Ectodermal cell (in vitro differentiated cells): Measurements from ENCODE around the gene FBXW11.

Source experiments
- H3K27ac ChIP-seq: 2 replicates; pipeline ENCODE4 v1.7.0; 2013; ENCODE audit warnings: mild to moderate bottlenecking, low read depth, low read length; ENCODE audit not compliant: insufficient read depth, poor library complexity, severe bottlenecking
- H3K27me3 ChIP-seq: 2 replicates; pipeline ENCODE4 v1.7.0; 2013; ENCODE audit warnings: mild to moderate bottlenecking, low read length; ENCODE audit not compliant: insufficient read depth, control insufficient read depth, poor library complexity, severe bottlenecking
- H3K36me3 ChIP-seq: one replicate; pipeline ENCODE4 v1.7.0; 2013; ENCODE audit warnings: low read length; ENCODE audit not compliant: control insufficient read depth, insufficient read depth
- H3K4me1 ChIP-seq: one replicate; pipeline ENCODE4 v1.7.0; 2013; ENCODE audit warnings: low read length; ENCODE audit not compliant: control insufficient read depth, insufficient read depth
- H3K4me3 ChIP-seq: 2 replicates; pipeline ENCODE4 v1.7.0; 2013; ENCODE audit warnings: low read depth, low read length, control low read depth; ENCODE audit not compliant: insufficient read depth
- H3K9me3 ChIP-seq: 2 replicates; pipeline ENCODE4 v1.7.0; 2013; ENCODE audit warnings: mild to moderate bottlenecking, low read length, moderate library complexity; ENCODE audit not compliant: control insufficient read depth
- WGBS, 2 experiments: methylation state at CpG; one replicate each; pipeline ENCODE4 v1.1.7; 2013; ENCODE audit warnings: missing lambda C conversion rate in 2 of 2; 5-methylcytosine and 5-hydroxymethylcytosine counted together

FBXW11 gene

GRCh38 chr5:171956887-171957495 lies 49.4 kb downstream of the FBXW11 start:
- no peaks in the 10 kb centered on the region for H3K27me3 ChIP-seq
- H3K4me1 ChIP-seq, result no peaks in the 10 kb centered on the region
- no peaks in the 10 kb centered on the region for H3K9me3 ChIP-seq
- 87 to 88% methylated on average over 5 of the region's 5 CpGs for WGBS, 2 experiments
- no peaks in the 10 kb centered on the region for H3K36me3 ChIP-seq
- H3K27ac ChIP-seq, result peak overlapping the region; percentile 26
- no peak overlapping the region for H3K4me3 ChIP-seq

- no peaks in the 10 kb centered on the region for H3K36me3 ChIP-seq
- H3K27me3 ChIP-seq, result no peaks in the 10 kb centered on the region
- 90 to 92% methylated on average over 1 of the region's 1 CpG for WGBS, 2 experiments
- H3K27ac ChIP-seq, result no peak overlapping the region
- no peak overlapping the region for H3K4me3 ChIP-seq
- H3K4me1 ChIP-seq, result no peaks in the 10 kb centered on the region
- no peaks in the 10 kb centered on the region for H3K9me3 ChIP-seq
Observed at GRCh38 chr5:171956314-171956713, 50.1 kb downstream of the FBXW11 start.

DNA sequence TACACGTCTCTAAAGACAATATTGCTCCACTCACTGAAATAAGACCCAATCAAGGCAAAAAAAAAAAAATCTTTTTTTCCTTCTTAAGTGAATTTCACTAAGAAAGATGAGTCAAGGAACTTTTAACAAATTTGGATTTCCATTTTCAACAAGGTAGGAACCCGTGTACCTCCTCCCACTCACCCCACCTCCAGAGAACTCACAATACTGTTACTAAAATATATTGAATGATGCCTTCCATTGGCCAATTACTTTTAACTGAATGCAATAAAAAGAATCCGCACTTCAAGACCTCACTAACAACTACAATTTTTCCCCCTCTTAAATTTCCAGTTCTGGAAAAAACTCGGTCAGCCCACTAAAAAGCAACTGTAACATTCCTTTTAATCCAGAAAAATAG lies 50.7 kb downstream of the FBXW11 start:
- 90 to 97% methylated on average over 3 to 4 of the region's 4 CpGs for WGBS, 2 experiments
- Histone ChIP-seq H3K27ac (no peak overlapping the region), H3K9me3 (no peaks in the 10 kb centered on the region), H3K27me3 (no peaks in the 10 kb centered on the region), H3K4me3 (no peak overlapping the region), H3K4me1 (no peaks in the 10 kb centered on the region), H3K36me3 (no peaks in the 10 kb centered on the region)

GRCh38 chr5:171954721-171955120 lies 51.7 kb downstream of the FBXW11 start:
- Histone ChIP-seq H3K4me3 (no peak overlapping the region), H3K4me1 (no peaks in the 10 kb centered on the region), H3K27ac (no peak overlapping the region), H3K36me3 (no peaks in the 10 kb centered on the region), H3K9me3 (no peaks in the 10 kb centered on the region), H3K27me3 (no peaks in the 10 kb centered on the region)
- WGBS, 2 experiments, result 88 to 100% methylated on average over 1 of the region's 1 CpG

- no peaks in the 10 kb centered on the region for H3K9me3 ChIP-seq
- H3K36me3 ChIP-seq, result no peaks in the 10 kb centered on the region
- WGBS, 2 experiments, result 85 to 89% methylated on average over 2 of the region's 2 CpGs
- H3K27ac ChIP-seq, result no peak overlapping the region
- H3K4me3 ChIP-seq, result no peak overlapping the region
- H3K27me3 ChIP-seq, result no peaks in the 10 kb centered on the region
- H3K4me1 ChIP-seq, result no peaks in the 10 kb centered on the region
Observed at GRCh38 chr5:171953860-171954701, 52.4 kb downstream of the FBXW11 start.

GRCh38 chr5:171952021-171952420 lies 54.4 kb downstream of the FBXW11 start:
- Histone ChIP-seq H3K4me1 (no peaks in the 10 kb centered on the region), H3K27me3 (no peaks in the 10 kb centered on the region), H3K9me3 (no peaks in the 10 kb centered on the region), H3K36me3 (no peaks in the 10 kb centered on the region), H3K4me3 (no peak overlapping the region), H3K27ac (no peak overlapping the region)
- WGBS, 2 experiments, result 92 to 97% methylated on average over 2 to 3 of the region's 5 CpGs

DNA sequence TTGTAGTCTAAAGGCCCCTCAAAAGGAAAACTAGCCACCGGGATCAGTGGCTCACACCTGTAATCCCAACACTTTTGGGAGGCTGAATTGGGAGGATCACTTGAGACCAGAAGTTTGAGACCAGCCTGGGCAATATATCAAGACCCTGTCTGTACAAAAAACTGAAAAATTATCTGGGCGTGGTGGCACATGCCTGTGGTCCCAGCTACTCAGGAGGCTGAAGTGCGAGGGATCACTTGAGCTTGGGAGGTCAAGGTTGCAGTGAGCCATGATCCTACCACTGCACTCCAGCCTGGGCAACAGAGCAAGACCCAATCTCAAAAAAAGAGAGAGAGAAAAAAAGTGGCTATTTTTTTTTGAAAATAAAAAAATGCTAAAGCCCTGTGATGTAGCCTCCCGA lies 55.2 kb downstream of the FBXW11 start:
- 66 to 72% methylated on average over 4 of the region's 4 CpGs for WGBS, 2 experiments
- Histone ChIP-seq H3K36me3 (no peaks in the 10 kb centered on the region), H3K27me3 (no peaks in the 10 kb centered on the region), H3K4me3 (no peak overlapping the region), H3K9me3 (no peaks in the 10 kb centered on the region), H3K27ac (no peak overlapping the region), H3K4me1 (no peaks in the 10 kb centered on the region)

GRCh38 chr5:171946000-171946781 lies 60.2 kb downstream of the FBXW11 start:
- Histone ChIP-seq H3K4me3 (no peak overlapping the region), H3K9me3 (no peaks in the 10 kb centered on the region), H3K36me3 (no peaks in the 10 kb centered on the region), H3K27ac (no peak overlapping the region), H3K4me1 (no peaks in the 10 kb centered on the region), H3K27me3 (no peaks in the 10 kb centered on the region)
- WGBS, 2 experiments, result 89 to 93% methylated on average over 3 of the region's 3 CpGs

GRCh38 chr5:171945476-171945875 lies 61.0 kb downstream of the FBXW11 start:
- Histone ChIP-seq H3K27me3 (no peaks in the 10 kb centered on the region), H3K27ac (no peak overlapping the region), H3K9me3 (no peaks in the 10 kb centered on the region), H3K36me3 (no peaks in the 10 kb centered on the region), H3K4me1 (no peaks in the 10 kb centered on the region), H3K4me3 (no peak overlapping the region)
- 96 to 100% methylated on average over 2 to 4 of the region's 4 CpGs for WGBS, 2 experiments

DNA sequence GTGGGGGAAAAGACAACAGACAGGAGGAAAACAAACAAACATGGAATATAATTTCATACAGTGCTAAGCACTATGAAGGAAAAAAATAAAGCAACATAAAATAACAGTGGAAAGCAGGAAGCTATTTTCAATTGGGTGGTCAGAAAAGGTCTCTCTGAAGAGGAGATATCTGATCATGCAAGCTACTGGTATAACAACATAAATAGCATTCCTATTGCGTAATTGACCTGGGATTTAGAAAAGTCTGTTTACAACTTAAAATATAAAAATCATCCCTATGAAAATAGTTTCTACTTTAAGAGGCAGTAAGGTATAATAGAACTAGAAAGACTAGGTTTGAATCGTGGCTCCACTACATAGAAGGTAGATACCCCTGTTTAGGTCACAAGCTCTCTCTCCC lies 61.4 kb downstream of the FBXW11 start:
- H3K9me3 ChIP-seq, result no peaks in the 10 kb centered on the region
- H3K4me1 ChIP-seq, result no peaks in the 10 kb centered on the region
- 95% methylated on average over 2 of the region's 2 CpGs; no CpG with 5 or more reads in 1 of the 2 experiments for WGBS, 2 experiments
- no peaks in the 10 kb centered on the region for H3K36me3 ChIP-seq
- H3K27ac ChIP-seq, result no peak overlapping the region
- H3K27me3 ChIP-seq, result no peaks in the 10 kb centered on the region
- no peak overlapping the region for H3K4me3 ChIP-seq
